Epidermal melanocyte (primary cell): Measurements from ENCODE around the gene CELSR1.
"Not testable (repeated sequence)": the region's sequence is repeated elsewhere in the genome, so short reads cannot be mapped to it uniquely, and the experiment has no call there.

Experiments used
- DNase-seq: peaks from one replicate; pipeline ENCODE4 v3.0.0; 2011; ENCODE audit warnings: low spot score; ENCODE audit not compliant: insufficient read length

CELSR1 gene

GRCh38 chr22:46484861-46485595, 52.4 kb downstream of the CELSR1 start:
- DNase-seq = no peak

GRCh38 chr22:46484156-46484860, 53.1 kb downstream of the CELSR1 start:
- no peak for DNase-seq

- no peak for DNase-seq
Measured at GRCh38 chr22:46483353-46483752, 54.1 kb downstream of the CELSR1 start.

GRCh38 chr22:46482056-46482675, 55.3 kb downstream of the CELSR1 start:
- DNase-seq = no peak

GRCh38 chr22:46481386-46481785, 56.0 kb downstream of the CELSR1 start:
- no peak for DNase-seq

GRCh38 chr22:46480396-46480795, 57.0 kb downstream of the CELSR1 start:
- no peak for DNase-seq

GRCh38 chr22:46479046-46479445, 58.4 kb downstream of the CELSR1 start:
- DNase-seq = no peak

GRCh38 chr22:46478083-46478551, 59.3 kb downstream of the CELSR1 start:
- DNase-seq = no peak

GRCh38 chr22:46476547-46476941, 60.9 kb downstream of the CELSR1 start:
- DNase-seq = no peak

- no peak for DNase-seq
Measured at GRCh38 chr22:46473896-46474557, 63.4 kb downstream of the CELSR1 start.

GRCh38 chr22:46473021-46473779, 64.2 kb downstream of the CELSR1 start:
- no peak for DNase-seq

- no peak for DNase-seq
Measured at GRCh38 chr22:46472722-46473016, 64.8 kb downstream of the CELSR1 start.

GRCh38 chr22:46471901-46472721, 65.3 kb downstream of the CELSR1 start:
- DNase-seq = no peak

GRCh38 chr22:46471330-46471729, 66.1 kb downstream of the CELSR1 start:
- not testable (repeated sequence) for DNase-seq

- DNase-seq = no peak
Measured at GRCh38 chr22:46469711-46470110, 67.7 kb downstream of the CELSR1 start.

GRCh38 chr22:46467006-46467405, 70.4 kb downstream of the CELSR1 start:
- DNase-seq = no peak

GRCh38 chr22:46466255-46466676, 71.2 kb downstream of the CELSR1 start:
- DNase-seq = no peak

- no peak for DNase-seq
Measured at GRCh38 chr22:46465793-46466192, 71.6 kb downstream of the CELSR1 start.

GRCh38 chr22:46465345-46465720, 72.1 kb downstream of the CELSR1 start:
- DNase-seq = no peak

- DNase-seq = no peak
Measured at GRCh38 chr22:46464701-46465344, 72.6 kb downstream of the CELSR1 start.
